Measurements from ENCODE around the gene TSEN2.

DNA sequence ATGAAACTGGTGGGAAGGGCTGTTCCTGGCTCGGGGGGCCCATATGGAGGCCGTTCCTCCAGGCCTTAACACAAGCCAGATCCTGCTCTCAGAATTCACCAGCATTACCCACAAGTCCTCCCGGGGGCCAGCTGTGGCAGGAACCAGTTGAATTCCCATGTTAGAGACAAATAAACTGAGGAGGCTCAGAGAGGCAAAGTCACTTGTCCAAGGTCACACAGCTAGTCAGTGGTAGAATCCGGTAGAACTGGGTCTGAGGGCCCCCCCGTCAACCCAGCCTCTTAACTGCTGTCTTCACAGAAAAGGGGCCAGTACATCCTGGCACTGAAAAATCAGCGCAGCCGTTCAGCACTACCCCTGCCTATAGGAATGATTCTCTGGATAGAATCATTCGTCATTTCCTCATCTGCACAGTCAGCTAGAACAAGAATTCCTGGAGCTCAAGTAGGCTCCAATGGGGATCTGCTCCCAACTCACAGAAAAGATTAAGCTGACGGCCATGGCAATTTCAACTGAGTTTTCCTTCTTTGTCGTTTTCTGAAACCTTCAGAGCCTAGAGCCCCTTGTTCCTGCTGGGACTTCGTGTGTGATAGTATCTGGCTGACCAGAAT is 12.2 kb upstream of the TSEN2 start:
- TF ChIP-seq EP300 (IDR thresholded peaks at IDR 0.05; ENCODE audit: borderline replicate concordance) (no peak), CREB1 (IDR thresholded peaks at IDR 0.05; ENCODE audit: low read depth) (no peak), TAF1 (IDR thresholded peaks at IDR 0.05; ENCODE audit: low read depth) (no peak), CEBPB (IDR thresholded peaks at IDR 0.05) (no peak), NFIC (IDR thresholded peaks at IDR 0.05) (no peak), TEAD4 (IDR thresholded peaks at IDR 0.05) (no peak), YY1 (IDR thresholded peaks at IDR 0.05; ENCODE audit: low read depth) (no peak), EGR1 (IDR thresholded peaks at IDR 0.05) (no peak)
- TF ChIP-seq, protein P1, sequence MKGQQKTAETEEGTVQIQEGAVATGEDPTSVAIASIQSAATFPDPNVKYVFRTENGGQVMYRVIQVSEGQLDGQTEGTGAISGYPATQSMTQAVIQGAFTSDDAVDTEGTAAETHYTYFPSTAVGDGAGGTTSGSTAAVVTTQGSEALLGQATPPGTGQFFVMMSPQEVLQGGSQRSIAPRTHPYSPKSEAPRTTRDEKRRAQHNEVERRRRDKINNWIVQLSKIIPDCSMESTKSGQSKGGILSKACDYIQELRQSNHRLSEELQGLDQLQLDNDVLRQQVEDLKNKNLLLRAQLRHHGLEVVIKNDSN (IDR thresholded peaks at IDR 0.05): no peak
- TF ChIP-seq, protein P2, sequence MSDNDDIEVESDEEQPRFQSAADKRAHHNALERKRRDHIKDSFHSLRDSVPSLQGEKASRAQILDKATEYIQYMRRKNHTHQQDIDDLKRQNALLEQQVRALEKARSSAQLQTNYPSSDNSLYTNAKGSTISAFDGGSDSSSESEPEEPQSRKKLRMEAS (IDR thresholded peaks at IDR 0.05): no peak
- TF ChIP-seq, protein P3, sequence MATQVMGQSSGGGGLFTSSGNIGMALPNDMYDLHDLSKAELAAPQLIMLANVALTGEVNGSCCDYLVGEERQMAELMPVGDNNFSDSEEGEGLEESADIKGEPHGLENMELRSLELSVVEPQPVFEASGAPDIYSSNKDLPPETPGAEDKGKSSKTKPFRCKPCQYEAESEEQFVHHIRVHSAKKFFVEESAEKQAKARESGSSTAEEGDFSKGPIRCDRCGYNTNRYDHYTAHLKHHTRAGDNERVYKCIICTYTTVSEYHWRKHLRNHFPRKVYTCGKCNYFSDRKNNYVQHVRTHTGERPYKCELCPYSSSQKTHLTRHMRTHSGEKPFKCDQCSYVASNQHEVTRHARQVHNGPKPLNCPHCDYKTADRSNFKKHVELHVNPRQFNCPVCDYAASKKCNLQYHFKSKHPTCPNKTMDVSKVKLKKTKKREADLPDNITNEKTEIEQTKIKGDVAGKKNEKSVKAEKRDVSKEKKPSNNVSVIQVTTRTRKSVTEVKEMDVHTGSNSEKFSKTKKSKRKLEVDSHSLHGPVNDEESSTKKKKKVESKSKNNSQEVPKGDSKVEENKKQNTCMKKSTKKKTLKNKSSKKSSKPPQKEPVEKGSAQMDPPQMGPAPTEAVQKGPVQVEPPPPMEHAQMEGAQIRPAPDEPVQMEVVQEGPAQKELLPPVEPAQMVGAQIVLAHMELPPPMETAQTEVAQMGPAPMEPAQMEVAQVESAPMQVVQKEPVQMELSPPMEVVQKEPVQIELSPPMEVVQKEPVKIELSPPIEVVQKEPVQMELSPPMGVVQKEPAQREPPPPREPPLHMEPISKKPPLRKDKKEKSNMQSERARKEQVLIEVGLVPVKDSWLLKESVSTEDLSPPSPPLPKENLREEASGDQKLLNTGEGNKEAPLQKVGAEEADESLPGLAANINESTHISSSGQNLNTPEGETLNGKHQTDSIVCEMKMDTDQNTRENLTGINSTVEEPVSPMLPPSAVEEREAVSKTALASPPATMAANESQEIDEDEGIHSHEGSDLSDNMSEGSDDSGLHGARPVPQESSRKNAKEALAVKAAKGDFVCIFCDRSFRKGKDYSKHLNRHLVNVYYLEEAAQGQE (IDR thresholded peaks at IDR 0.05; ENCODE audit: low read depth): no peak

Measured in Ishikawa (cell line).